Mesothelial cell of epicardium (in vitro differentiated cells): ENCODE measurements around the gene HOXB6. TPM values are rescaled to one million over a fixed set of nuclear protein-coding genes. Genes with fewer than 3 reads are reported as not detected.

ENCODE experiments used
- DNase-seq, 2 experiments: peaks; one replicate each; pipeline ENCODE4 v3.0.0; 2021; ENCODE audit warnings: low spot score in 2 of 2; ENCODE audit not compliant: unreplicated experiment in 2 of 2
- H3K27ac Mint-ChIP-seq: 2 replicates; pipeline ENCODE4 v1.8.0; 2021; ENCODE audit warnings: mixed read lengths
- H3K27me3 Mint-ChIP-seq: 2 replicates; pipeline ENCODE4 v1.8.0; 2021; ENCODE audit warnings: low read depth, mixed read lengths
- H3K36me3 Mint-ChIP-seq: 2 replicates; pipeline ENCODE4 v1.8.0; 2021; ENCODE audit warnings: mixed read lengths
- H3K4me1 Mint-ChIP-seq: 2 replicates; pipeline ENCODE4 v1.8.0; 2021; ENCODE audit warnings: mixed read lengths
- H3K4me3 Mint-ChIP-seq: 2 replicates; pipeline ENCODE4 v1.8.0; 2021; ENCODE audit warnings: mild to moderate bottlenecking, moderate library complexity, mixed read lengths
- H3K9me3 Mint-ChIP-seq: 2 replicates; pipeline ENCODE4 v1.8.0; 2021; ENCODE audit warnings: mixed read lengths
- CTCF ChIP-seq: fragments of 200-600 bp; sonication (generic); IDR thresholded peaks from one replicate; pipeline ENCODE4 v1.5.0; 2021; ENCODE audit warnings: antibody characterized with exemption; ENCODE audit not compliant: unreplicated experiment
- total RNA-seq: library from RNA; stranded (reverse); gene quantifications from 3 replicates; pipeline ENCODE4 v1.2.1, GENCODE V29; 2021

HOXB6 gene
- total RNA-seq, 1 donor from 2014 or later = 59.7 TPM

- Mint-ChIP-seq H3K4me3 (peak overlapping the region; percentile 61), H3K36me3 (peaks cover 8% of the 10 kb centered on the region), H3K4me1 (peaks cover 95% of the 10 kb centered on the region), H3K27me3 (peaks cover 4% of the 10 kb centered on the region), H3K9me3 (no peaks in the 10 kb centered on the region), H3K27ac (peak overlapping the region; percentile 99)
- no peak for DNase-seq
- TF ChIP-seq CTCF = no peak
Observed at GRCh38 chr17:48558057-48558830, 46.5 kb downstream of the HOXB6 start.

GRCh38 chr17:48556576-48557401 lies 48.0 kb downstream of the HOXB6 start:
- H3K27me3 Mint-ChIP-seq = peaks cover 4% of the 10 kb centered on the region
- no peak for DNase-seq
- peaks cover 91% of the 10 kb centered on the region for H3K4me1 Mint-ChIP-seq
- peaks cover 12% of the 10 kb centered on the region for H3K36me3 Mint-ChIP-seq
- H3K4me3 Mint-ChIP-seq = peak overlapping the region; percentile 61
- no peaks in the 10 kb centered on the region for H3K9me3 Mint-ChIP-seq
- H3K27ac Mint-ChIP-seq = peak overlapping the region; percentile 99
- no peak for TF ChIP-seq CTCF

- peaks cover 10% of the 10 kb centered on the region for H3K36me3 Mint-ChIP-seq
- H3K4me1 Mint-ChIP-seq = peaks cover 90% of the 10 kb centered on the region
- TF ChIP-seq CTCF = no peak
- no peak for DNase-seq
- peak overlapping the region; percentile 61 for H3K4me3 Mint-ChIP-seq
- H3K27ac Mint-ChIP-seq = peak overlapping the region; percentile 99
- peaks cover 4% of the 10 kb centered on the region for H3K27me3 Mint-ChIP-seq
- no peaks in the 10 kb centered on the region for H3K9me3 Mint-ChIP-seq
Observed at GRCh38 chr17:48556229-48556575, 48.6 kb downstream of the HOXB6 start.

GRCh38 chr17:48555258-48556228 lies 49.2 kb downstream of the HOXB6 start:
- no peak for TF ChIP-seq CTCF
- H3K4me1 Mint-ChIP-seq = peaks cover 89% of the 10 kb centered on the region
- peaks cover 9% of the 10 kb centered on the region for H3K36me3 Mint-ChIP-seq
- peak in 1 of 2 experiments; percentile 69 for DNase-seq
- peak overlapping the region; percentile 84 for H3K4me3 Mint-ChIP-seq
- H3K9me3 Mint-ChIP-seq = no peaks in the 10 kb centered on the region
- peak overlapping the region; percentile 100 for H3K27ac Mint-ChIP-seq
- H3K27me3 Mint-ChIP-seq = peaks cover 4% of the 10 kb centered on the region
